Thoracic aorta (tissue), 2 donors: Measurements from ENCODE around the gene INTS15. TPM values are rescaled to one million over a fixed set of nuclear protein-coding genes. Genes with fewer than 3 reads are reported as not detected.
A peak's percentile ranks its signal among the peaks of the same experiment; 100 is the strongest.
"Not testable (repeated sequence)": the region's sequence is repeated elsewhere in the genome, so short reads cannot be mapped to it uniquely, and the experiment has no call there.

Source experiments
- ATAC-seq: fragments of 150-250 bp; one replicate; pipeline ENCODE4 v1.8.0; 2017; ENCODE audit warnings: low read depth; ENCODE audit not compliant: insufficient number of reproducible peaks, low FRiP score
- DNase-seq: peaks from one replicate; pipeline ENCODE4 v3.0.0-alpha.2; 2020; ENCODE audit warnings: low spot score
- H3K27ac ChIP-seq, 2 donors: fragments of 200-600 bp; sonication (generic); 1 replicate in 1 of 2; 2 replicates in 1 of 2; pipeline ENCODE4 v1.5.1; 2016; ENCODE audit warnings: mild to moderate bottlenecking in 2 of 2, moderate library complexity in 2 of 2
- H3K27me3 ChIP-seq: fragments of 200-600 bp; sonication (generic); replicated peaks from 2 replicates; pipeline ENCODE4 v1.6.0; 2016; ENCODE audit warnings: mild to moderate bottlenecking; ENCODE audit not compliant: insufficient read depth
- H3K36me3 ChIP-seq: fragments of 200-600 bp; sonication (generic); one replicate; pipeline ENCODE4 v1.5.1; 2016
- H3K4me1 ChIP-seq, 2 donors: fragments of 200-600 bp; sonication (generic); 1 replicate in 1 of 2; 2 replicates in 1 of 2; pipeline versions ENCODE4 v1.5.1 to v1.6.0; 2016; ENCODE audit warnings: low read depth in 2 of 2, mild to moderate bottlenecking in 1 of 2; ENCODE audit not compliant: control insufficient read depth in 1 of 2
- H3K4me3 ChIP-seq: fragments of 200-600 bp; sonication (generic); 2 replicates; pipeline ENCODE4 v1.5.1; 2016; ENCODE audit warnings: mild to moderate bottlenecking
- H3K9me3 ChIP-seq: fragments of 200-600 bp; sonication (generic); 2 replicates; pipeline ENCODE4 v1.5.1; 2016
- total RNA-seq, 2 donors: library from RNA; depleted of rRNA; stranded (reverse); fragments of >200 nt; gene quantifications; one replicate each; pipeline versions ENCODE4 v1.1.0 to v1.2.3, GENCODE V29; 2016
- TF ChIP-seq, protein P1 (sequence below): fragments of 200-600 bp; sonication (generic); IDR thresholded peaks from one replicate; pipeline ENCODE4 v1.5.1; 2019; ENCODE audit warnings: antibody characterized with exemption

Gene INTS15
- total RNA-seq, 2 donors from 2014 or later: 37.2 to 45.4 TPM

DNA sequence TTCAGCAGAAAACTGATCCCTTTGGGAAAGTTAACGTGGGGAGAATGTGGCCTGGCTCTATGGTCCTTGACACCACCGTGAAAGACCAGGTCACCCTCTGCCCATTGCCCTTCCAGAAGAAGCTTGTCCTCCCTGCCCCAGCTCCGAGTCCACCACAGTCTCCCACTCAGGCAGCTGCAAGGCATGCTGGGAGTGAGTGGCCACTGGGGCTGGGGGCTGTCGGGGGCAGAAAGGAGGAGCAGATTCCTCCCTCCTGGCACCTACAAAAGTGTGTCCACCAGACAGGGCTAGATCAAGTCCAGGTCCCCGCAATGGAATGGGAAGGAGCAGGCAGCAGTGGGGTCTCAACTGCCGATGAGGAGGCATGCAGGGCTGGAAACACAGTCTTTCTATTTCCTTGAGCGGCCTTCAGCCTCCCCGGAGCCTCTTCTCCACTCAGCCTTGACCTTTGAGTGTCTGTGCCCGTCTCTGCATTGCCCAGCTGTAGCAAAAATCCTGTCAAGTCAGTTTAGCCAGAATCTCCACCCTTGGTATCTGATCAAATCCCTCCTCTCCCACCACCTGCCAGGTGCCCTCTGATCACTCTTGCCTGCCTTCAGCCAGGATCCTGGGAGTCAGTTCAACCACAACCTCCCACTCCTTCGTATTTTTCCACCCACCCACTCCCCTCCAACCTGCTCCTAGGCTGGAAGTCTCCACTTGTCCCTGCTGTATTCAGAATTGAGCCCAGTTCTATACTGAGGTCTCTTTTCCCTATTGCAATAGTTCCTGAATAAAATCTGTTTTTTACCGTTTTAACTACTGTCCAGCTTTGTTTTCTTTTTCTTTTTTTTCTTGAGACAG is 40.4 kb downstream of the INTS15 start:
- no peak for ATAC-seq
- TF ChIP-seq, protein P1, sequence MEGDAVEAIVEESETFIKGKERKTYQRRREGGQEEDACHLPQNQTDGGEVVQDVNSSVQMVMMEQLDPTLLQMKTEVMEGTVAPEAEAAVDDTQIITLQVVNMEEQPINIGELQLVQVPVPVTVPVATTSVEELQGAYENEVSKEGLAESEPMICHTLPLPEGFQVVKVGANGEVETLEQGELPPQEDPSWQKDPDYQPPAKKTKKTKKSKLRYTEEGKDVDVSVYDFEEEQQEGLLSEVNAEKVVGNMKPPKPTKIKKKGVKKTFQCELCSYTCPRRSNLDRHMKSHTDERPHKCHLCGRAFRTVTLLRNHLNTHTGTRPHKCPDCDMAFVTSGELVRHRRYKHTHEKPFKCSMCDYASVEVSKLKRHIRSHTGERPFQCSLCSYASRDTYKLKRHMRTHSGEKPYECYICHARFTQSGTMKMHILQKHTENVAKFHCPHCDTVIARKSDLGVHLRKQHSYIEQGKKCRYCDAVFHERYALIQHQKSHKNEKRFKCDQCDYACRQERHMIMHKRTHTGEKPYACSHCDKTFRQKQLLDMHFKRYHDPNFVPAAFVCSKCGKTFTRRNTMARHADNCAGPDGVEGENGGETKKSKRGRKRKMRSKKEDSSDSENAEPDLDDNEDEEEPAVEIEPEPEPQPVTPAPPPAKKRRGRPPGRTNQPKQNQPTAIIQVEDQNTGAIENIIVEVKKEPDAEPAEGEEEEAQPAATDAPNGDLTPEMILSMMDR: no peak

DNA sequence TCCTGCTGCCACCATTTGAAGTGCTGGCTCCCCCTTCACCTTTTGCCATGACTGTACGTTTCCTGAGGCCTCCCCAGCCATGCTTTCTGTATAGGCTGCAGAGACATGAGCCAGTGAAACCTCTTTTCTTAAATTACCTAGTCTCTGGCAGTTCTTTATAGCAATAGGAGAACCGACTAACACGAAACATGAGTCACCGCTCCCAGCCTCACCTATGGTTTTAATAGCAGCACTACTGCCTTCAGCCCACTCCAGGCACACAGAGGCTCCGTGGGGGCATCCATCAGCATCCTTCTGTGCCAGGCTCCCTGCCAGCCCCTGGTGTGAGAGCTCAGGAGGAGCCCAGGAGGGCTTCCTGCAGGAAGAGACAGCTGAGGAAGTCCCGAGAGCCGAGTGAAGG is 41.8 kb downstream of the INTS15 start:
- H3K27ac ChIP-seq: no peak overlapping the region
- no peak for ATAC-seq
- DNase-seq: no peak
- H3K36me3 ChIP-seq: no peaks in the 10 kb centered on the region
- H3K27me3 ChIP-seq: no peaks in the 10 kb centered on the region
- peaks cover 3 to 5% of the 10 kb centered on the region in 2 donors for H3K4me1 ChIP-seq
- H3K9me3 ChIP-seq: no peaks in the 10 kb centered on the region
- H3K4me3 ChIP-seq: no peak overlapping the region
- TF ChIP-seq, protein P1: no peak

More for the DNA sequence above, 40.4 kb downstream of the INTS15 start:
- no peak for DNase-seq
- H3K4me1 ChIP-seq: no peaks in the 10 kb centered on the region
- H3K4me3 ChIP-seq: no peak overlapping the region
- no peaks in the 10 kb centered on the region for H3K36me3 ChIP-seq
- H3K9me3 ChIP-seq: no peaks in the 10 kb centered on the region
- H3K27me3 ChIP-seq: no peaks in the 10 kb centered on the region
- H3K27ac ChIP-seq: no peak overlapping the region

DNA sequence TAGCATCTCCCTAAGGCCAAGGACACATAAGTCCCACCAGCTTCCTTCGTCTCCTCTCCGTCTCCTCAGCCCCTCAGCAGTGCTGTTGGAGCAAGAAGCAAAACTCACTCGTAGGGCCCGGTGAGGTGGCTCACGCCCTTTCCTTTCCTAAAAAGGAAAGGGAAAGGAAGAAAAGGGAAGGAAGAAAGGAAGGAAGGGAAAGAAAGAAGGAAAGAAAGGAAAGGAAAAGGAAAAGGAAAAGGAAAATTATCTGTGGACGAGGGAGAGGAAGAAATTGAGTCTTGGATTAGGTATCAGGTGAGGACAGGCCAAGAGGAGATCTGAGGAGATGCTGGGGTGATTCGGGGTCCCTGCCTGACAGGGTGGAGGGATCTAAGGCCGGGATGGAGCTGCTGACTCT is 44.2 kb downstream of the INTS15 start:
- no peaks in the 10 kb centered on the region for H3K36me3 ChIP-seq
- H3K4me3 ChIP-seq: no peak overlapping the region
- no peaks in the 10 kb centered on the region for H3K27me3 ChIP-seq
- ATAC-seq (no peak), DNase-seq (no peak)
- no peaks in the 10 kb centered on the region for H3K9me3 ChIP-seq
- TF ChIP-seq, protein P1: no peak
- no peak overlapping the region for H3K27ac ChIP-seq
- H3K4me1 ChIP-seq: peaks cover 12 to 18% of the 10 kb centered on the region in 2 donors

DNA sequence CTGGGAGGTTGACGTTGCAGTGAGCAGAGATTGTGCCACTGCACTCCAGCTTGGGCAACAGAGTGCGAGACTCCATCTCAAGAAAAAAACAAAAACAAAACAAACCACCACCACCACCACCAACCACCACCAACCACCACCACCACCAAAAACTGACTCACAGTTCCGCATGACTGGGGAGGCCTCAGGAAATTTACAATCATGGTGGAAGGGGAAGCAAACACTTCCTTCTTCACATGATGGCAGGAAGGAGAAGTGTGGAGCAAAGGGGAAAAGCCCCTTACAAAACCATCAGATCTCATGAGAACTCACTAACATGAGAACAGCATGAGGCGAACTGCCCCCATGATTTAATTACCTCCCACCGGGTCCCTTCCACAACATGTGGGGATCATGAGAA is 45.1 kb downstream of the INTS15 start:
- H3K27me3 ChIP-seq, H3K36me3 ChIP-seq, H3K27ac ChIP-seq, H3K9me3 ChIP-seq, ATAC-seq, DNase-seq, H3K4me3 ChIP-seq: not testable (repeated sequence)
- peaks cover 12 to 18% of the 10 kb centered on the region in 2 donors for H3K4me1 ChIP-seq

DNA sequence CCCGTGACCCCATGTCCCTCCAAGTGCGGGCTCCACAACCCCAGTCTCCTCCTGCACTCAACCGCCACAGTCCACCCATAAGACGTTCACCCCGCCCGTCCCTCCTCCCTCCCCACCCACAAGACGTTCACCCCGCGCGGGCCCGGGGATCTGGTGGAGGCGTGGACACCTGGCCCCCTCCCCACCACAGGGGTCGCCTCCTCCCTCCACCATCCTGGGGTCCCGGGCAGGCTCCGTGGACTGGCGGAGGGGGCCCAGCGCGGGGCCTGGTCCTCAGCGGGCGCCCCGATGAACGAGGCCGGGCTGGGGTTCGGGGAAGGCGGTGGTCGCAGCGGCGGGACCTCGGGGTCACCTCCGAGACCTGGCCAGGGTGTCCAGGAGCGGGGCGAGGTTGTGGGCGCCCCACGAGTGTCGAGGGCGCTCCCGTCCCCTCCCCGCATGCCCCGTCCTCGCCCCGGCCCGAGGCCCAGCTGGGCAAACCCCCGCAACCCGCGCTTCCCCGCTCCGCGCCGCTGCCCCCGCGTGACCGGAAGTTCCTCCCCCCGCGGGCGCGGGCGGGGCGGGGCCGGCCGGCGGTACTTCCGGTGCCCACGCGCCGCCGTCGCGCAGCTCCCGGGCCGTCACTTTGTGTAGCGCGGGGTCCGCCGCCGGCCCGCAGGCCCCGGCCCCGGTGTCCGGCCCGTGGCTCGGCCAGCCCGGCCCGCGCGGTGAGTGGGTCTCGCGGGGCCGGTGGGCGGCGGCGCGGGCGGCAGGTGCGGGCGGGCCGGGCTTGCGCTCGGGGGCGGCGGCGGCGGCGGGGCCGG is 47.1 kb downstream of the INTS15 start, which contains the start of gene ZNF316:
Gene ZNF316, plus strand, starts transcription at position 578 of the 803 bp plus-strand sequence. CDS start 5,092 bp downstream, outside the sequence.
- ATAC-seq (no peak), DNase-seq (no peak)
- Histone ChIP-seq H3K27me3 (no peaks in the 10 kb centered on the region), H3K36me3 (peaks cover 5% of the 10 kb centered on the region), H3K27ac (peak within 1 kb of the TSS; percentile 56 to 67), H3K4me1 (peaks cover 12 to 18% of the 10 kb centered on the region in 2 donors), H3K4me3 (peak within 1 kb of the TSS; percentile 99), H3K9me3 (no peaks in the 10 kb centered on the region)
- TF ChIP-seq, protein P1: no peak
